Measurements from ENCODE around the gene SYNPO2L.
"Not testable (repeated sequence)": the region's sequence is repeated elsewhere in the genome, so short reads cannot be mapped to it uniquely, and the experiment has no call there.

SYNPO2L gene

GRCh38 chr10:73620974-73621373 lies 34.9 kb downstream of the SYNPO2L start:
- not testable (repeated sequence) for DNase-seq

GRCh38 chr10:73617143-73617542 lies 38.7 kb downstream of the SYNPO2L start:
- not testable (repeated sequence) for DNase-seq

- no peak for DNase-seq
Observed at GRCh38 chr10:73614720-73615119, 41.1 kb downstream of the SYNPO2L start.

- no peak for DNase-seq
Observed at GRCh38 chr10:73609116-73609515, 46.7 kb downstream of the SYNPO2L start.

- DNase-seq, result no peak
Observed at GRCh38 chr10:73601486-73601921, 54.3 kb downstream of the SYNPO2L start.

- no peak for DNase-seq
Observed at GRCh38 chr10:73597346-73597745, 58.5 kb downstream of the SYNPO2L start.
